ENCODE measurements around the gene PPIL6. TPM values are rescaled to one million over a fixed set of nuclear protein-coding genes. Genes with fewer than 3 reads are reported as not detected.

PPIL6 gene
- polyA plus RNA-seq, 2 donors, result 0.16 to 0.82 TPM

DNA sequence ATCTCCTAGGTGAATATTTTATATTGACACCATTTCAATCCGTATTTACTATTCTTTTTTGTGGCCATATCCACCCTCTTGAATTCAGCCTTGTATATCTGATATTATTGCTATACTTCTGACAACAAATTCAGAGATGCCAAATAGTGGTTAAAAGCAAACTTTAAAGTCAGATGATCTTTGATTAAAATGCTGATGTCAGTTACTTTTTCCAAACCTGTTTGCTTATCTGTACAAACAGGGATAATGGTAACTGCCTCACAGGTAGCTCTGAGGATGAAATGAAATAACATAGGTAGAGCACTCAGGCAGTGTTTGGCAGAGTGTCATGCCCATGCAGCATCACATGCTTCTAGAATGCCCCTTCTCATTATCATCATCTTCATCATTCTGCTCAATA lies 19.2 kb downstream of the PPIL6 start:
- no peaks in the 10 kb centered on the region for H3K36me3 ChIP-seq (ENCODE audit: control insufficient read depth in 2 of 2, insufficient read depth in 2 of 2, low read length in 1 of 2)
- no peaks in the 10 kb centered on the region for H3K27me3 ChIP-seq (ENCODE audit: control insufficient read depth in 1 of 2, insufficient read depth in 2 of 2, low read length in 2 of 2)
- WGBS, 2 donors, result 59 to 82% methylated on average over 1 of the region's 1 CpG
- no peak overlapping the region for H3K4me3 ChIP-seq (ENCODE audit: low read depth in 1 of 2, low read length in 2 of 2)
- H3K4me1 ChIP-seq (ENCODE audit: control insufficient read depth in 2 of 2, insufficient read depth in 2 of 2, low read length in 1 of 2), result no peaks in the 10 kb centered on the region
- no peaks in the 10 kb centered on the region for H3K9me3 ChIP-seq (ENCODE audit: control insufficient read depth in 2 of 2, insufficient read depth in 1 of 2, low read depth in 1 of 2, low read length in 1 of 2)
- H3K27ac ChIP-seq (ENCODE audit: low read depth in 2 of 2, low read length in 1 of 2), result no peak overlapping the region

DNA sequence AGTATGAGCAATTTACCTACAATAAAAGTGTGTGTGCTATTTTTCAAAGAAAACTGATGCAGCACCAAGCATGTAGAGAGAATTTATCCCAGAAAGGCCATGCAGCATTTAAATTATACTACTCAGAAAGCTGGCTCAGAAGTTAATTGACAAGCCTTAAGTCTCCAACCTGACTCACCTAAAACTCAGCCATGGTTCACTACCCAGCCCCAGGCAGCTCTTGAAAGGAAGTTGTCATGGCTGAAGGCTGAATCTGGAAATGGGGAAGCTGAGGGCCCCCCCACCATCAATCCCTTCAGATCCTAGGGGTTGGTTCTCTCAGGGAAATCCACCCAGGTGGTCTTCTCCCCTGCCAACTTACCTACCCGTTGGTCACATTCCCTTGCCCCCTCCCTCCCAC lies 19.7 kb downstream of the PPIL6 start:
- H3K4me1 ChIP-seq (ENCODE audit: control insufficient read depth in 2 of 2, insufficient read depth in 2 of 2, low read length in 1 of 2), result no peaks in the 10 kb centered on the region
- H3K27me3 ChIP-seq (ENCODE audit: control insufficient read depth in 1 of 2, insufficient read depth in 2 of 2, low read length in 2 of 2), result no peaks in the 10 kb centered on the region
- H3K27ac ChIP-seq (ENCODE audit: low read depth in 2 of 2, low read length in 1 of 2), result no peak overlapping the region
- H3K4me3 ChIP-seq (ENCODE audit: low read depth in 1 of 2, low read length in 2 of 2), result no peak overlapping the region
- 33 to 56% methylated on average over 1 of the region's 1 CpG for WGBS, 2 donors
- no peaks in the 10 kb centered on the region for H3K9me3 ChIP-seq (ENCODE audit: control insufficient read depth in 2 of 2, insufficient read depth in 1 of 2, low read depth in 1 of 2, low read length in 1 of 2)
- no peaks in the 10 kb centered on the region for H3K36me3 ChIP-seq (ENCODE audit: control insufficient read depth in 2 of 2, insufficient read depth in 2 of 2, low read length in 1 of 2)

DNA sequence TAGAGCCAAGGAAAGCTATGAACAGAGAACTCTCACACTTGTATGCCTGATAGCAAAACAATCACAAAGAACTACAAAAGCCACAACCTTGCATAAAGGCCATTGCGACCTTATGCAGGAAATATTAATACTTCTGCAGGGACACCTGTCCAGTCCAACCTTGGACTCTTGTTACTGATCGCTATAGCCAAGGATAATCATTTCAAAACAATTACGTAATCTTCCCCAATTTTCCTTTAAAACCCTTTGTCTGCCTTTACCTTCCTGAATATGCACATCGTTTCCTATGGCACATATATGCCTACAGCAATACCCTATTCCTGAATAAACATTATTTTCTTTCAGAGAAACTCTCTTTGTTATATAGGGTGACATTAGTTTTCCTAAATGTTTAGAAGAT lies 22.8 kb downstream of the PPIL6 start:
- WGBS, 2 donors, result 94 to 95% methylated on average over 4 of the region's 4 CpGs
- no peaks in the 10 kb centered on the region for H3K36me3 ChIP-seq (ENCODE audit: control insufficient read depth in 2 of 2, insufficient read depth in 2 of 2, low read length in 1 of 2)
- no peaks in the 10 kb centered on the region for H3K4me1 ChIP-seq (ENCODE audit: control insufficient read depth in 2 of 2, insufficient read depth in 2 of 2, low read length in 1 of 2)
- H3K9me3 ChIP-seq (ENCODE audit: control insufficient read depth in 2 of 2, insufficient read depth in 1 of 2, low read depth in 1 of 2, low read length in 1 of 2), result no peaks in the 10 kb centered on the region
- H3K4me3 ChIP-seq (ENCODE audit: low read depth in 1 of 2, low read length in 2 of 2), result no peak overlapping the region
- no peaks in the 10 kb centered on the region for H3K27me3 ChIP-seq (ENCODE audit: control insufficient read depth in 1 of 2, insufficient read depth in 2 of 2, low read length in 2 of 2)
- H3K27ac ChIP-seq (ENCODE audit: low read depth in 2 of 2, low read length in 1 of 2), result no peak overlapping the region

DNA sequence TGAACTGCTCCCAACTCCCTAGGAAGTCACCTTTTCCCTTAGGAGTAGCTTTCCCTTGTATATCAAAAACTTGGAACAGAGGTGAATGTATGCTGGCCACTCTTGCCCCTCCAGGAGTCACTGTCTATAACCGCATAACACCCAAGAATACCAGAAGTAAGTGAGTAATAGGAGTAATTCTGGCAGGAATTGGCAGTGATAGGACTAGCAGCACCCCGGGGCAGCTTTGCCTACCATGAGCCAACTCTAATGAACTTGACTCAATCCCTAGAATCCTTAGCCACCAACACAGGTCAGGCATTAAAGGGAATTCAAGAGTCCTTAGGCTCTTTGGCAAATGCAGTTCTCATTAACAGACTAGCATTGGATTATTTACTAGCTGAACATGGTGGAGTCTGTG lies 29.4 kb downstream of the PPIL6 start:
- H3K9me3 ChIP-seq (ENCODE audit: control insufficient read depth in 2 of 2, insufficient read depth in 1 of 2, low read depth in 1 of 2, low read length in 1 of 2), result peaks cover 0 to 2% of the 10 kb centered on the region in 2 donors
- no peaks in the 10 kb centered on the region for H3K4me1 ChIP-seq (ENCODE audit: control insufficient read depth in 2 of 2, insufficient read depth in 2 of 2, low read length in 1 of 2)
- H3K27ac ChIP-seq (ENCODE audit: low read depth in 2 of 2, low read length in 1 of 2), result no peak overlapping the region
- no peaks in the 10 kb centered on the region for H3K36me3 ChIP-seq (ENCODE audit: control insufficient read depth in 2 of 2, insufficient read depth in 2 of 2, low read length in 1 of 2)
- WGBS, 2 donors, result 55 to 79% methylated on average over 2 of the region's 2 CpGs
- H3K27me3 ChIP-seq (ENCODE audit: control insufficient read depth in 1 of 2, insufficient read depth in 2 of 2, low read length in 2 of 2), result no peaks in the 10 kb centered on the region
- H3K4me3 ChIP-seq (ENCODE audit: low read depth in 1 of 2, low read length in 2 of 2), result no peak overlapping the region

DNA sequence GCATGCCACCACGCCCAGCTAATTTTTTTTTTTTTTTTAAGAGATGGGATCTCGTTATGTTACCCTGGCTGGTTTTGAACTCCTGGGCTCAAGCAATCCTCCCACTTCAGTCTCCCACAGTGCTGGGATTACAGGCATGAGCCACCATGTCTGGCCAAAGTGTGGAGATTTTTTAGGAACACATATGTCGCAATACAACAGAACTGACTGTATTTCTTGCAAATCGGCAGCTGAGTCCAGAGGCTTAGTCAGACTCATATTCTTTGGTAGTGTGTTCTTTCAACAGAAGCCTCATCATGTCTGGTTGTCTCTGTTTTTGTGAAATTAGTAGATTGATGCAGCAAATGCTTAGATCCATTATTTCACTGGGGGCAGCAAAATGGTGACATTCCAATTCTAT lies 34.2 kb downstream of the PPIL6 start:
- Histone ChIP-seq H3K36me3 (ENCODE audit: control insufficient read depth in 2 of 2, insufficient read depth in 2 of 2, low read length in 1 of 2) (no peaks in the 10 kb centered on the region), H3K4me3 (ENCODE audit: low read depth in 1 of 2, low read length in 2 of 2) (no peak overlapping the region), H3K4me1 (ENCODE audit: control insufficient read depth in 2 of 2, insufficient read depth in 2 of 2, low read length in 1 of 2) (no peaks in the 10 kb centered on the region), H3K9me3 (ENCODE audit: control insufficient read depth in 2 of 2, insufficient read depth in 1 of 2, low read depth in 1 of 2, low read length in 1 of 2) (peaks cover 0 to 2% of the 10 kb centered on the region in 2 donors), H3K27ac (ENCODE audit: low read depth in 2 of 2, low read length in 1 of 2) (no peak overlapping the region), H3K27me3 (ENCODE audit: control insufficient read depth in 1 of 2, insufficient read depth in 2 of 2, low read length in 2 of 2) (no peaks in the 10 kb centered on the region)
- WGBS, 2 donors, result 77 to 82% methylated on average over 4 of the region's 4 CpGs

DNA sequence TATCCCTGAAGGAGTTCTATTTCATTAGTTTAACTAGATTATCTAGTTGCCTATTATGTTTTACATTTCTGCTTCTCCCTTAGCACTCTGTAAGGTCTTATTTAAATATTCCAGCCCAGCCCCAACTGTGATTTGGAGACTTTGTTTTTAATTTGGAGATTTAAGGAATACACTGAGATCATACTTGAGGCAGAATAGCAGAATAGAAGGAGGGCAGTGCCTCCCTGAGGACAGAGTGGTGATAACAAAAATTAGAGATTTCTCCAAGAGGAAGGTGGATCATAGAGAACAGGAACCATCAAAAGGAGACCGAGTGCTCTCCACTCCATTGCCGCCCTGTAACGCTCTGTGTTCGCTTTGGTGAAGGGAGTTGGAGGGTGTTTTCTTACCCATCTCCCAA lies 43.4 kb downstream of the PPIL6 start:
- 76 to 84% methylated on average over 4 of the region's 4 CpGs for WGBS, 2 donors
- H3K4me3 ChIP-seq (ENCODE audit: low read depth in 1 of 2, low read length in 2 of 2), result no peak overlapping the region

DNA sequence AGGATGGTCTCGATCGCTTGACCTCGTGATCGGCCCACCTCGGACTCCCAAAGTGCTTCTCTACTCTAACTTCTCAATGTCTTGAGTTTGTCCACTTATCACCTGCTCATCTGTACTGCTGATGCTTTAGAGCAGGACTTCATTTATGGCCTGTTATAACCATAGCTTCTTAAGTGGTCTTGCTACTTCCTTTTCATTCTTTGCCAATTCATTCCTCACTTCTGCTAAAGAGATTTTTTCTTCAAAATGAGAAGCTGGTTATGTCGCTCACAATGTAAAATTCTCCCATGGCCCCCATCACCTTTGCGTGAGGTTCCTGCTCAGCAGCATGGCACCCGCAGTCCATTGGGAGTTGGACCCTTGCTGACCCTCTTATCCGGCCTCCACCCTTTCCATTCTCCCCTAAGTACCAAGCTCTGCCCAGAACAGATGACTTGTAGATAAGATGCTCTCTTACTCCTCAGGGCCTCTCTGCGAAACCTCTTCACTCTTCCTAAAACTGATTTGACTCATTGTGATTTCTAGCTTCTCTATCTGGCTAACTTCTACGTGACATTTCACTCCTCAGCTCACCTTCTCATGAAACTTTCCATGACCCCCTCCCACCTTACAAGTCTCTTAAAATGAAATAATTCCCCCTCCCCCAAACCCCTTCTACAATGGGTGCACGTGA lies 44.2 kb downstream of the PPIL6 start:
- H3K27me3 ChIP-seq (ENCODE audit: control insufficient read depth in 1 of 2, insufficient read depth in 2 of 2, low read length in 2 of 2), result no peaks in the 10 kb centered on the region
- no peak overlapping the region for H3K27ac ChIP-seq (ENCODE audit: low read depth in 2 of 2, low read length in 1 of 2)
- no peaks in the 10 kb centered on the region for H3K36me3 ChIP-seq (ENCODE audit: control insufficient read depth in 2 of 2, insufficient read depth in 2 of 2, low read length in 1 of 2)
- H3K9me3 ChIP-seq (ENCODE audit: control insufficient read depth in 2 of 2, insufficient read depth in 1 of 2, low read depth in 1 of 2, low read length in 1 of 2), result no peaks in the 10 kb centered on the region
- no peaks in the 10 kb centered on the region for H3K4me1 ChIP-seq (ENCODE audit: control insufficient read depth in 2 of 2, insufficient read depth in 2 of 2, low read length in 1 of 2)
- H3K4me3 ChIP-seq (ENCODE audit: low read depth in 1 of 2, low read length in 2 of 2), result no peak overlapping the region
- 90 to 94% methylated on average over 12 of the region's 12 CpGs for WGBS, 2 donors

More for the DNA sequence above, 43.4 kb downstream of the PPIL6 start:
- Histone ChIP-seq H3K27ac (ENCODE audit: low read depth in 2 of 2, low read length in 1 of 2) (no peak overlapping the region), H3K27me3 (ENCODE audit: control insufficient read depth in 1 of 2, insufficient read depth in 2 of 2, low read length in 2 of 2) (no peaks in the 10 kb centered on the region), H3K36me3 (ENCODE audit: control insufficient read depth in 2 of 2, insufficient read depth in 2 of 2, low read length in 1 of 2) (no peaks in the 10 kb centered on the region), H3K9me3 (ENCODE audit: control insufficient read depth in 2 of 2, insufficient read depth in 1 of 2, low read depth in 1 of 2, low read length in 1 of 2) (no peaks in the 10 kb centered on the region), H3K4me1 (ENCODE audit: control insufficient read depth in 2 of 2, insufficient read depth in 2 of 2, low read length in 1 of 2) (no peaks in the 10 kb centered on the region)

DNA sequence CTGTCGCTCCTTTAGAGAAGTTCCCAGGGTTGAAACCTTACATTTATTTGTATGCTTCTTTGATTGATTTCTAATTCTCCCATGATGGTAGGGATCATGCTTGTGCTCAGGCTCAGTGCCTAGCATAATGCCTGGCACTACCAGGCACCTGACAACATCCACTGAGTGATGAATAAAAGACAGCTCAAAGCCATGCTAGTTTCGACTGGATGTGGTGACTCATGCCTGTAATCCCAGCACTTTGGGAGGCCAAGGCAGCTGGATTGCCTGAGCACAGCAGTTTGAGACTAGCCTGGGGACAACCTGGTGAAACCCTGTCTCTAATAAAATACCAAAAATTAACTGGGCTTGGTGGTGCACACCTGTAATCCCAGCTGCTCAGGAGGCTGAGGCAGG lies 46.5 kb downstream of the PPIL6 start:
- WGBS, 2 donors, result 51 to 55% methylated on average over 2 of the region's 2 CpGs
- Histone ChIP-seq H3K36me3 (ENCODE audit: control insufficient read depth in 2 of 2, insufficient read depth in 2 of 2, low read length in 1 of 2) (no peaks in the 10 kb centered on the region), H3K27ac (ENCODE audit: low read depth in 2 of 2, low read length in 1 of 2) (no peak overlapping the region)

DNA sequence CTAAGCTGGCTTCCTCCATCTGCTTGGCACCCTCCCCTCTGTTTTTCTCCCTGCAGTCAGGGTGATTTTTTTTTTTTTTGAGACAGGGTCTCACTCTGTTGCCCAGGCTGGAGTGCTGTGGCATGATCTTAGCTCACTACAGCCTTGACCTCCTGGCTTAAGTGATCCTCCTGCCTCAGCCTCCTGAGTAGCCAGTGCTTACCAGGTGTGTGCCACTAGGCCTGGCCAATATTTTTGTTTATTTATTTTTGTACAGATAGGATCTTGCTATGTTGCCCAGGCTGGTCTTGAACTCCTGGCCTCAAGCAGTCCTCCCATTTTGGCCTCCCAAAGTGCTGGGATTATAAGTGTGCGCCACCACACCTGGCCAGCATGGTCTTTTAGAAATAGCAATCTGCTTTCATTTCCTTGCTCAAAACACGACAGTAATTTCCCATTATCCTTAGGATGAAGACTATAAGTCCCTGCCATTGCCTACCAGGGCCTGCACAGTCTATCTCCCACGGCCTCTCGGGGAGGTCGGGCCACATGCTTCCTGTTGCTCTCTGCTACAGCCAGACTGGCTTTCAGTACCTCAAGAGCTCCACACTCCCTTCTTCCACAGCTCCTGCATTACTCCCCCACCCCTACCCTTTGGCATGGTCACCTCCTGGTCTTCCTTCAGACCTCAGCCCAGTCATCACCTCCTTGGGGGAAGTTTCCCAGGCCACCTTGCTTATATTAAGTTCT lies 47.1 kb downstream of the PPIL6 start:
- WGBS, 2 donors, result 87 to 89% methylated on average over 5 of the region's 5 CpGs
- no peaks in the 10 kb centered on the region for H3K27me3 ChIP-seq (ENCODE audit: control insufficient read depth in 1 of 2, insufficient read depth in 2 of 2, low read length in 2 of 2)
- H3K27ac ChIP-seq (ENCODE audit: low read depth in 2 of 2, low read length in 1 of 2), result no peak overlapping the region
- no peaks in the 10 kb centered on the region for H3K4me1 ChIP-seq (ENCODE audit: control insufficient read depth in 2 of 2, insufficient read depth in 2 of 2, low read length in 1 of 2)
- no peaks in the 10 kb centered on the region for H3K36me3 ChIP-seq (ENCODE audit: control insufficient read depth in 2 of 2, insufficient read depth in 2 of 2, low read length in 1 of 2)
- no peak overlapping the region for H3K4me3 ChIP-seq (ENCODE audit: low read depth in 1 of 2, low read length in 2 of 2)
- H3K9me3 ChIP-seq (ENCODE audit: control insufficient read depth in 2 of 2, insufficient read depth in 1 of 2, low read depth in 1 of 2, low read length in 1 of 2), result no peaks in the 10 kb centered on the region

More for the DNA sequence above, 46.5 kb downstream of the PPIL6 start:
- Histone ChIP-seq H3K4me1 (ENCODE audit: control insufficient read depth in 2 of 2, insufficient read depth in 2 of 2, low read length in 1 of 2) (no peaks in the 10 kb centered on the region), H3K9me3 (ENCODE audit: control insufficient read depth in 2 of 2, insufficient read depth in 1 of 2, low read depth in 1 of 2, low read length in 1 of 2) (no peaks in the 10 kb centered on the region), H3K4me3 (ENCODE audit: low read depth in 1 of 2, low read length in 2 of 2) (no peak overlapping the region), H3K27me3 (ENCODE audit: control insufficient read depth in 1 of 2, insufficient read depth in 2 of 2, low read length in 2 of 2) (no peaks in the 10 kb centered on the region)

Measured in esophagus (tissue), 2 donors.